Endodermal cell (in vitro differentiated cells): ENCODE data around the gene CD3E. TPM values are rescaled to one million over a fixed set of nuclear protein-coding genes. Genes with fewer than 3 reads are reported as not detected.

Source experiments
- DNase-seq: peaks from one replicate; pipeline ENCODE4 v3.0.0-alpha.2; 2017
- H3K27ac ChIP-seq: 2 replicates; pipeline ENCODE4 v1.5.1; 2013; ENCODE audit warnings: mild to moderate bottlenecking, low read depth, low read length, moderate library complexity
- H3K27me3 ChIP-seq: 2 replicates; pipeline ENCODE4 v1.6.1; 2013; ENCODE audit warnings: mild to moderate bottlenecking, low read length, moderate library complexity; ENCODE audit not compliant: insufficient read depth, control insufficient read depth, poor library complexity, severe bottlenecking
- H3K36me3 ChIP-seq: 2 replicates; pipeline ENCODE4 v1.7.0; 2013; ENCODE audit warnings: mild to moderate bottlenecking, low read length, moderate library complexity; ENCODE audit not compliant: control insufficient read depth, insufficient read depth
- H3K4me1 ChIP-seq: one replicate; pipeline ENCODE4 v1.7.0; 2013; ENCODE audit warnings: low read length; ENCODE audit not compliant: control insufficient read depth, insufficient read depth
- H3K4me3 ChIP-seq: 2 replicates; pipeline ENCODE4 v1.5.1; 2013; ENCODE audit warnings: mild to moderate bottlenecking, low read length, moderate library complexity
- H3K9ac ChIP-seq: 2 replicates; pipeline ENCODE4 v1.6.1; 2013; ENCODE audit warnings: mild to moderate bottlenecking, low read length, moderate library complexity; ENCODE audit not compliant: poor library complexity, severe bottlenecking; ENCODE audit errors: extremely low read depth
- H3K9me3 ChIP-seq: 2 replicates; pipeline ENCODE4 v1.6.1; 2013; ENCODE audit warnings: mild to moderate bottlenecking, low read length, moderate library complexity; ENCODE audit not compliant: control insufficient read depth
- H3K27ac Mint-ChIP-seq: 2 replicates; pipeline ENCODE4 v1.8.0; 2020; ENCODE audit warnings: mixed read lengths
- H3K27me3 Mint-ChIP-seq: 2 replicates; pipeline ENCODE4 v1.8.0; 2021; ENCODE audit warnings: mild to moderate bottlenecking, mixed read lengths; ENCODE audit not compliant: insufficient read depth
- H3K36me3 Mint-ChIP-seq: 2 replicates; pipeline ENCODE4 v1.8.0; 2020; ENCODE audit warnings: low read depth, mixed read lengths
- H3K4me1 Mint-ChIP-seq: 2 replicates; pipeline ENCODE4 v1.8.0; 2020; ENCODE audit warnings: mixed read lengths
- H3K4me3 Mint-ChIP-seq: 2 replicates; pipeline ENCODE4 v1.8.0; 2020; ENCODE audit warnings: mild to moderate bottlenecking, moderate library complexity, mixed read lengths
- H3K9me3 Mint-ChIP-seq: 2 replicates; pipeline ENCODE4 v1.8.0; 2020; ENCODE audit warnings: mild to moderate bottlenecking, mixed read lengths
- CTCF ChIP-seq: fragments of 200-600 bp; sonication (generic); conservative IDR thresholded peaks from 2 replicates; pipeline ENCODE4 v1.5.0; 2021; ENCODE audit warnings: antibody characterized with exemption, mild to moderate bottlenecking
- WGBS, 2 experiments: methylation state at CpG; one replicate each; pipeline versions ENCODE4 v1.1.5 to v1.1.7; 2013; ENCODE audit warnings: missing lambda C conversion rate in 2 of 2, mixed read lengths in 1 of 2; ENCODE audit not compliant: insufficient coverage in 1 of 2, insufficient read length in 1 of 2; 5-methylcytosine and 5-hydroxymethylcytosine counted together
- total RNA-seq, 2 donors: library from RNA; stranded (reverse); fragmentation: NEBNext Ultra II Directional in 1 of 2; extraction: Animal tissue kit (Norgen Biotek cat#: 25700) in 1 of 2; gene quantifications; 2 replicates in 1 of 2; 3 replicates in 1 of 2; pipeline ENCODE4 v1.2.1, GENCODE V29; 2021

The CD3E gene
- total RNA-seq, 2 donors from 2014 or later: 0.29 TPM; not detected in 1

GRCh38 chr11:118341261-118341660 is 36.7 kb downstream of the CD3E start:
- WGBS, 2 experiments: 100% methylated on average over 3 of the region's 3 CpGs
- Histone ChIP-seq H3K27ac (no peak overlapping the region), H3K4me1 (peaks cover 4% of the 10 kb centered on the region), H3K27me3 (peaks cover 30% of the 10 kb centered on the region), H3K4me3 (no peak overlapping the region), H3K36me3 (no peaks in the 10 kb centered on the region), H3K9me3 (no peaks in the 10 kb centered on the region), H3K9ac (no peak overlapping the region)
- H3K4me3 Mint-ChIP-seq: no peak overlapping the region
- no peak for TF ChIP-seq CTCF
- H3K36me3 Mint-ChIP-seq: no peaks in the 10 kb centered on the region
- DNase-seq: no peak
- peaks cover 61% of the 10 kb centered on the region for H3K27me3 Mint-ChIP-seq
- H3K4me1 Mint-ChIP-seq: peaks cover 11% of the 10 kb centered on the region
- no peak overlapping the region for H3K27ac Mint-ChIP-seq
- H3K9me3 Mint-ChIP-seq: no peaks in the 10 kb centered on the region

GRCh38 chr11:118341815-118342489 is 37.4 kb downstream of the CD3E start:
- H3K9me3 ChIP-seq: no peaks in the 10 kb centered on the region
- H3K27me3 ChIP-seq: peaks cover 32% of the 10 kb centered on the region
- H3K36me3 ChIP-seq: no peaks in the 10 kb centered on the region
- H3K4me3 Mint-ChIP-seq: no peak overlapping the region
- WGBS, 2 experiments: 83 to 92% methylated on average over 5 of the region's 5 CpGs
- peaks cover 4% of the 10 kb centered on the region for H3K4me1 ChIP-seq
- DNase-seq: no peak
- TF ChIP-seq CTCF: no peak
- H3K36me3 Mint-ChIP-seq: no peaks in the 10 kb centered on the region
- H3K27me3 Mint-ChIP-seq: peaks cover 64% of the 10 kb centered on the region
- H3K27ac Mint-ChIP-seq: no peak overlapping the region
- no peak overlapping the region for H3K4me3 ChIP-seq
- H3K4me1 Mint-ChIP-seq: peaks cover 11% of the 10 kb centered on the region
- no peak overlapping the region for H3K27ac ChIP-seq
- H3K9me3 Mint-ChIP-seq: no peaks in the 10 kb centered on the region
- no peak overlapping the region for H3K9ac ChIP-seq

GRCh38 chr11:118342503-118343161 is 38.1 kb downstream of the CD3E start, which contains the start of gene CD3D:
Gene CD3D, minus strand, starts transcription at chr11:118342705. Its CDS starts 98 bp downstream, at chr11:118342607.
- no peaks in the 10 kb centered on the region for H3K36me3 ChIP-seq
- H3K27me3 ChIP-seq: peaks cover 39% of the 10 kb centered on the region
- no peak within 1 kb of the TSS for H3K27ac ChIP-seq
- peak; percentile 46 for DNase-seq
- Mint-ChIP-seq H3K9me3 (no peaks in the 10 kb centered on the region), H3K4me3 (no peak within 1 kb of the TSS), H3K4me1 (peaks cover 11% of the 10 kb centered on the region), H3K27me3 (peaks cover 68% of the 10 kb centered on the region), H3K36me3 (no peaks in the 10 kb centered on the region), H3K27ac (peak within 1 kb of the TSS; percentile 59)
- no peak within 1 kb of the TSS for H3K9ac ChIP-seq
- no peak for TF ChIP-seq CTCF
- WGBS, 2 experiments: 83 to 90% methylated on average over 9 to 13 of the region's 13 CpGs
- H3K4me1 ChIP-seq: peaks cover 4% of the 10 kb centered on the region
- no peaks in the 10 kb centered on the region for H3K9me3 ChIP-seq
- no peak within 1 kb of the TSS for H3K4me3 ChIP-seq
